Osteocyte (in vitro differentiated cells): ENCODE measurements around the gene DNAH2. TPM values are rescaled to one million over a fixed set of nuclear protein-coding genes. Genes with fewer than 3 reads are reported as not detected.

Source experiments
- DNase-seq: peaks from one replicate; pipeline ENCODE4 v3.0.0; 2021; ENCODE audit warnings: mixed read lengths; ENCODE audit not compliant: unreplicated experiment; ENCODE audit errors: extremely low spot score
- H3K27ac Mint-ChIP-seq: one replicate; pipeline ENCODE4 v1.8.0; 2021; ENCODE audit warnings: mild to moderate bottlenecking, mixed read lengths; ENCODE audit not compliant: unreplicated experiment
- H3K27me3 Mint-ChIP-seq: one replicate; pipeline ENCODE4 v1.8.0; 2021; ENCODE audit warnings: mixed read lengths; ENCODE audit not compliant: unreplicated experiment
- H3K36me3 Mint-ChIP-seq: one replicate; pipeline ENCODE4 v1.8.0; 2021; ENCODE audit warnings: mixed read lengths; ENCODE audit not compliant: unreplicated experiment
- H3K4me1 Mint-ChIP-seq: one replicate; pipeline ENCODE4 v1.8.0; 2021; ENCODE audit warnings: mixed read lengths; ENCODE audit not compliant: unreplicated experiment
- H3K4me3 Mint-ChIP-seq: one replicate; pipeline ENCODE4 v1.8.0; 2021; ENCODE audit warnings: mild to moderate bottlenecking, moderate library complexity, mixed read lengths; ENCODE audit not compliant: unreplicated experiment
- H3K9me3 Mint-ChIP-seq: one replicate; pipeline ENCODE4 v1.8.0; 2021; ENCODE audit warnings: mixed read lengths; ENCODE audit not compliant: unreplicated experiment
- total RNA-seq: library from RNA; stranded (reverse); gene quantifications from 2 replicates; pipeline ENCODE4 v1.2.1, GENCODE V29; 2021
- TF ChIP-seq, protein P1 (sequence below): fragments of 200-600 bp; sonication (generic); IDR thresholded peaks from 2 replicates; pipeline ENCODE4 v1.5.0; 2021; ENCODE audit warnings: antibody characterized with exemption, mild to moderate bottlenecking, moderate library complexity

DNAH2 gene
- total RNA-seq, 1 donor from 2014 or later: 0.03 TPM

DNA sequence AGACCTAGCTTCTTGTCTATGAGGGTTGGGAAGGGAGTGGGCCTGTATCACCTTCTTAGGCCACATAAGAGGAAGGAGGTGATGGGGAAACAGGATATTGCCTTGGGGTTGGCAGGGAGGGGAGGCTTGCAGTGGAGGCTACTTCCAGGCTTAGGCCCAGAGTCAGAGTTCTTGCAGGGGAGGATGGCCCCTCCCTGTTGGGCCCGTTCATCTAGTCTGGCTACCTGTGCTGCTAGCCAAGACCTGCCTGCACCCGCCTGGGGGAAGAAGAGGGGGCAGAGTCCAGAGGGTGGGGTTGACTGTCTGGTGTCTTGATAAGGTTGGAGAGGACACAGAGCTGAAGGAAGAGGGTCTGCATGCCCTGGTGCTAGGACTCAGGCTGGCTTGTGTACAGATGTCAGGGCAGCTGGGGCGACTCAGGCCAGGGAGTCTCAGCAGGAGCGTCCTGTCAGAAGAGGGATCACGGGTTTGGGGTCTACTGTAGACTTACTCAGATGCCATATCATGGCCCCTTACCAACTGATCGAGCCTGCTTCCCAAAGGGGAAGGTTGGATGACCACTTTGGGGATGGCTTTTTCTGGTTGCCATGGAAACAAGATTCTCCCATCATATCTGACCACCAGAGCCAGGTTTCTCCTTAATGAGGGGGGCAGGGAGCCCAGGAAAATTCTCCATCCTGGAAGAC lies 121.8 kb downstream of the DNAH2 start:
- Mint-ChIP-seq H3K4me3 (peak overlapping the region; percentile 75), H3K36me3 (peaks cover 6% of the 10 kb centered on the region), H3K27ac (peak overlapping the region; percentile 99), H3K9me3 (no peaks in the 10 kb centered on the region), H3K4me1 (peaks cover 66% of the 10 kb centered on the region), H3K27me3 (no peaks in the 10 kb centered on the region)
- DNase-seq: no peak
- TF ChIP-seq, protein P1, sequence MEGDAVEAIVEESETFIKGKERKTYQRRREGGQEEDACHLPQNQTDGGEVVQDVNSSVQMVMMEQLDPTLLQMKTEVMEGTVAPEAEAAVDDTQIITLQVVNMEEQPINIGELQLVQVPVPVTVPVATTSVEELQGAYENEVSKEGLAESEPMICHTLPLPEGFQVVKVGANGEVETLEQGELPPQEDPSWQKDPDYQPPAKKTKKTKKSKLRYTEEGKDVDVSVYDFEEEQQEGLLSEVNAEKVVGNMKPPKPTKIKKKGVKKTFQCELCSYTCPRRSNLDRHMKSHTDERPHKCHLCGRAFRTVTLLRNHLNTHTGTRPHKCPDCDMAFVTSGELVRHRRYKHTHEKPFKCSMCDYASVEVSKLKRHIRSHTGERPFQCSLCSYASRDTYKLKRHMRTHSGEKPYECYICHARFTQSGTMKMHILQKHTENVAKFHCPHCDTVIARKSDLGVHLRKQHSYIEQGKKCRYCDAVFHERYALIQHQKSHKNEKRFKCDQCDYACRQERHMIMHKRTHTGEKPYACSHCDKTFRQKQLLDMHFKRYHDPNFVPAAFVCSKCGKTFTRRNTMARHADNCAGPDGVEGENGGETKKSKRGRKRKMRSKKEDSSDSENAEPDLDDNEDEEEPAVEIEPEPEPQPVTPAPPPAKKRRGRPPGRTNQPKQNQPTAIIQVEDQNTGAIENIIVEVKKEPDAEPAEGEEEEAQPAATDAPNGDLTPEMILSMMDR: no peak

DNA sequence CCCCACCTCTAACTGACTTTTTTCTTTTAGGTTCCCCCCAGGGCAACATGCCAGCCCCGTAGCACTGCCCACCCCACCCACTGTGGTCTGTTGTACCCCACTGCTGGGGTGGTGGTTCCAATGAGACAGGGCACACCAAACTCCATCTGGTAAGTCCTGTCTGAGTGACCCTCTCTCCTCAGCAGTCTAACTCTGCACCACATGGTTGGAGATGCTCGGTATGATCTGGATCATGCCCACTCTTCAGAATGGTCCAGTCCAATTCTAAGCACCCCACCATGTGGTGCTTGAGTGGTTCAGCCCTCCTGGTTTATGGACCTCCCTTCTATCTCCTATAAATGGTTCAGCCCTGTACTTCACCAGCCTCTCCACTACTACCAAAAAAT lies 122.3 kb downstream of the DNAH2 start:
- Mint-ChIP-seq H3K9me3 (no peaks in the 10 kb centered on the region), H3K4me1 (peaks cover 67% of the 10 kb centered on the region), H3K4me3 (peak overlapping the region; percentile 6), H3K27ac (peak overlapping the region; percentile 99), H3K36me3 (peaks cover 6% of the 10 kb centered on the region), H3K27me3 (no peaks in the 10 kb centered on the region)
- DNase-seq: no peak
- TF ChIP-seq, protein P1: no peak

DNA sequence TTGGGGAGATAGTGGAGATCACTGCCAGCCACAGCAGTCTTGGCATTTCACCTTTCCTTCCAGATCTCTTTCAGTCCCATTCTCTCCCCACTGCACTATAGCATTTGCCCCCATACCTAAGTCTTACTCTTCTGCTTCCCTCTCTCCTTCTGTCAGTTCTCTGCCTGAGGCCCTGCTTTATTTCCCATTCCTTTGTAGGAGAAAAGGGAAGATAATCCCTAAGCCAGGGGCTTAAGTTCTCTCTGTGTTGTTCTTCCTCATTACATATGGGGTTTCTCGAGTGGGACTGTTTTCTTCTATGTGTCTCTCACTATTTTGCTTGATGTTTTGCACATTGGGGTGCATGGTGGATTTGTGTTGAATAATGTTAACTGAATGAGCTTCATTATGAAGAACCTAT lies 122.9 kb downstream of the DNAH2 start:
- no peaks in the 10 kb centered on the region for H3K27me3 Mint-ChIP-seq
- peak overlapping the region; percentile 99 for H3K27ac Mint-ChIP-seq
- no peak for DNase-seq
- peaks cover 6% of the 10 kb centered on the region for H3K36me3 Mint-ChIP-seq
- H3K4me1 Mint-ChIP-seq: peaks cover 67% of the 10 kb centered on the region
- TF ChIP-seq, protein P1: no peak
- no peaks in the 10 kb centered on the region for H3K9me3 Mint-ChIP-seq
- H3K4me3 Mint-ChIP-seq: peak overlapping the region; percentile 94

DNA sequence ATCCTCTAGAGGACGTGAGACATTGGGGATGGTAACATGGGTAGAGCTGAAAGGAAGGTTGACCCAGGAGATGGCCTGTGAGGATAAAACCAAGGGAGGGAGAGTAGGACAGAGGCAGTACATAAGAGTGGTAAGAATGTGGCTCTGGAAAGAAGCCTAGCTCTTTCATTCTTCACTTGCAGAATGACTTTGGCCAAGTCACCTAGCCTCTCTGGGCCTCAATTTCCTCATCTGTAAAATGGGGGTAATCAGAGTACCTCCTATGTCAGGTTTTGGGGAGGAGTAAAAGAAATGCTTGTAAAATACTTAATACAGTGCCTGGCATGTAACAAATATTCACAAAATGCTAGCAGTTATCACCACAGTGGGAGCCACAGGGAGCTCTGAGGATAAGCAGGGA lies 123.3 kb downstream of the DNAH2 start:
- H3K36me3 Mint-ChIP-seq: peaks cover 6% of the 10 kb centered on the region
- H3K9me3 Mint-ChIP-seq: no peaks in the 10 kb centered on the region
- DNase-seq: no peak
- H3K4me1 Mint-ChIP-seq: peaks cover 70% of the 10 kb centered on the region
- no peaks in the 10 kb centered on the region for H3K27me3 Mint-ChIP-seq
- TF ChIP-seq, protein P1: no peak
- H3K4me3 Mint-ChIP-seq: peak overlapping the region; percentile 94
- H3K27ac Mint-ChIP-seq: peak overlapping the region; percentile 99

DNA sequence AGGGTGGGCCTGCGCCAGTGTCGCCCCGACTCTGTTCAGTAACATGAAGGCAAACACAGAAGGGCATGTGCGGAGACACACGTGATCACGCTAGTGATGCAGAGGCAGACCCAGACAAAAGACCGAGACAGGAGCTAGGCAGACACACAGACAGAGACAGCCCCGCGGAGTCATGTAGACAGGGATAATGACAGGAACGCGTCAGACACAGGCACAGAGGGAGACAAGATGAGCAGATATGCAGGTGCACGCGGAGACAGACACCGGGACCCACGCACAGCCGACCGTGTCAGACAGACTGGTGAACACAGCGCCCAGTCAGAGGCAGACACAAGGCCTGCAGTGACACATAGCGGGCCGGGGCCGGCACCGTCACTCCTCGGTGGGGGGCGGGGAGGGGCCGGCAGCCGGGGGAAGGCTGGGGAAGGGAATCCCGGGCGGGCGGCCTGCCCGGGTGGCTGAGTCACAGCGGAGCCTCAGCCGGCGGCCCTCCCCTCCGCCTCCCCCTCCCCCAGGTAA lies 123.9 kb downstream of the DNAH2 start:
- H3K27ac Mint-ChIP-seq: peak overlapping the region; percentile 99
- H3K36me3 Mint-ChIP-seq: peaks cover 7% of the 10 kb centered on the region
- no peaks in the 10 kb centered on the region for H3K9me3 Mint-ChIP-seq
- TF ChIP-seq, protein P1: peak; percentile 35
- H3K4me3 Mint-ChIP-seq: peak overlapping the region; percentile 94
- no peaks in the 10 kb centered on the region for H3K27me3 Mint-ChIP-seq
- H3K4me1 Mint-ChIP-seq: peaks cover 70% of the 10 kb centered on the region
- DNase-seq: peak; percentile 94
